Measurements from ENCODE around the gene CATSPERE. TPM values are rescaled to one million over a fixed set of nuclear protein-coding genes. Genes with fewer than 3 reads are reported as not detected.
A peak's percentile ranks its signal among the peaks of the same experiment; 100 is the strongest.

The CATSPERE gene
- total and polyA plus RNA-seq, 9 of the 15 experiments (the other 6 are each of a cell fraction or from before 2014, with no cell fraction given): 0.06 to 0.16 (median 0.09) TPM; not detected in 3

DNA sequence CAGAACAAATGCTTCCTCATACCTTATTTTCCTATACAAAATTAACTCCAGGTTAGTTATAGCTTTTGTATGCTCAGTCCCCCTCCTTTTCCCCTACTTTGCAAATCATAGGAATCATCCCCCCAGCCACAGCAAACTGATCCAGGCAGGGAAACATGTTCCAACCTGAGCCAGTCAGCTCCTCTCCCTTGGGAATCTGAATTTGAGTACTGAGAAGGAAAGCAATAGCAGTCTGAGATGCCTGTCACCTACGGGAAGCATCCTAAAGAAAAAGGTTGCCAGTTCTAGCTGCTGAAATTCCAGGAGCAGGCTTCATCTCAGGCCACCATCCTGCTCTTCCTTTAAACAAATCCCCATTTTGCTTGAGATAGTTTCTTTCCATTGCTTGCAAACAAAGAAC, 16.2 kb upstream of the CATSPERE start (continued):
- TF ChIP-seq NR2C2 (CRISPR knock-in tag; IDR thresholded peaks at IDR 0.05) (no peak), NR2C2 (tag; IDR thresholded peaks at IDR 0.05) (no peak)

DNA sequence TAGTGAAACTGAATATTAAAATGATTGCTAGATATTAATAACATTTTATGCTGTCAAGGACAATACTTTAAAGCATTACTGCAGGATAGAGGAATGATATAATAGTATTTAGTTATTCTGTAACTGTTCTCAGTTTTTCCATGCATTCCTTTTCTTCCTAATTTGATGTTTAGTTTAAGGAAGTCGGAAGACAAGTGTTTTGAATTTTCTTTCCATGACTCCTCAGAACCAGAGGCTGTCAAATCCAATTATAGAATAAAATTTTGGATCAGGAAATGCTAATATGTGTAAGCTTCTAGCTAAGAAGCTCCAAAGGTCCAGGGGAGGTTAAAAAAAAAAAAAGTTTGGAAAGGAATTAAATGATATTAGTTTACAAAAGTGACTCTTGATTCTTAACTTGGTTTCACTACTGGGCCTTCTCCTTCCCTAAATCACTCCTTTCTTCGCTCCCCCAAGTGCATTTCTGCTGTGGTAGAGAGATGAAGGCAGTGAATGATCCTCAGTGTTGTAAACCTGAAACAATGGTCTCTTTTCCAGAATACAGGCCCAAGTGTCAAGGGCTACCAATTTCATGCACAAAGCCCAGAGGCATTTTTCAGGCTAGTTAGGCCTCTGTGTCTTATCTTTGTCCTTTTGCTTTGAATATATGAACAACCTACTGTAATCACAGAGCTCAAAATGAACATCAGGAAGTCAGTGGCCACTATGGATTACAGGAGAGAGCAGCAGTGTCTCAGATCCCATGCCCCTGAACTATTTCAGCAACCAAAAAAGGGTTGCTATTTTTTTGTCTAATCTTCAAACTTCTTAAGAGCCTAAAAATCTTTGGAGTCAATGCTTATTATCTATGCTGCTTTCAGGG, 15.5 kb upstream of the CATSPERE start:
- H2AFZ ChIP-seq (ENCODE audit: low read depth, low read length): no peak overlapping the region
- BruUV-seq (replicated peaks): no TSS peak
- 97% methylated on average over 2 of the region's 2 CpGs for WGBS (ENCODE audit: insufficient coverage, low coverage, missing lambda C conversion rate)
- CTCF ChIA-PET (ENCODE audit: low intra/inter-chr PET ratio): no interaction called here
- H3K4me2 ChIP-seq (ENCODE audit: insufficient read depth, low read length): 0 out of 2 replicates have a peak overlapping the region, but pooled peaks have one; percentile 17
- H3K4me1 ChIP-seq (replicated peaks in 1 of 2; ENCODE audit: control insufficient read depth in 2 of 2, insufficient read depth in 2 of 2, low read length in 2 of 2): peaks cover 2 to 27% of the 10 kb centered on the region in 2 experiments; a peak in 4 of 5 replicates
- intact Hi-C loops (cut with micrococcal nuclease) (no loop called here), in situ Hi-C loops (cut with MboI) (no loop called here)
- POLR2A ChIA-PET: interaction anchor here (0.9 to 1.1 kb wide), 2 partner anchors 24 to 31 kb away, joined by 3 to 4 read pairs; no protein-coding TSS in a partner anchor
- H3K4me3 ChIP-seq: no peak overlapping the region
- H3K9me3 ChIP-seq (replicated peaks; ENCODE audit: control insufficient read depth, insufficient read depth, low read depth, low read length): no peaks in the 10 kb centered on the region
- ATAC-seq (peak; percentile 52), FAIRE-seq (peak; percentile 65), DNase-seq (ENCODE audit: extremely low read depth in 1 of 4, low spot score in 3 of 4) (peak in 2 of 4 experiments; percentile 23 to 29)
- peaks cover 71% of the 10 kb centered on the region for H3K36me3 ChIP-seq (ENCODE audit: control insufficient read depth, insufficient read depth, low read length)
- no peaks in the 10 kb centered on the region for H3K27me3 ChIP-seq (ENCODE audit: control insufficient read depth in 2 of 2, insufficient read depth in 2 of 2, low read length in 2 of 2)
- H3K79me2 ChIP-seq (ENCODE audit: control insufficient read depth, insufficient read depth, low read length): peaks cover 94% of the 10 kb centered on the region
- H4K20me1 ChIP-seq (replicated peaks; ENCODE audit: control insufficient read depth, insufficient read depth, low read length): no peaks in the 10 kb centered on the region
- TF ChIP-seq, protein P1, sequence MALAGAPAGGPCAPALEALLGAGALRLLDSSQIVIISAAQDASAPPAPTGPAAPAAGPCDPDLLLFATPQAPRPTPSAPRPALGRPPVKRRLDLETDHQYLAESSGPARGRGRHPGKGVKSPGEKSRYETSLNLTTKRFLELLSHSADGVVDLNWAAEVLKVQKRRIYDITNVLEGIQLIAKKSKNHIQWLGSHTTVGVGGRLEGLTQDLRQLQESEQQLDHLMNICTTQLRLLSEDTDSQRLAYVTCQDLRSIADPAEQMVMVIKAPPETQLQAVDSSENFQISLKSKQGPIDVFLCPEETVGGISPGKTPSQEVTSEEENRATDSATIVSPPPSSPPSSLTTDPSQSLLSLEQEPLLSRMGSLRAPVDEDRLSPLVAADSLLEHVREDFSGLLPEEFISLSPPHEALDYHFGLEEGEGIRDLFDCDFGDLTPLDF (CRISPR knock-in tag; IDR thresholded peaks at IDR 0.05): 0 out of 2 replicates have a peak, but pooled peaks have one; percentile 21
- TF ChIP-seq POLR2A (conservative IDR thresholded peaks at IDR 0.05) (0 out of 2 replicates have a peak, but pooled peaks have one; percentile 12), RBFOX2 (IDR thresholded peaks at IDR 0.05; ENCODE audit: low read depth, low read length) (no peak), ELF1 (tag; IDR thresholded peaks at IDR 0.05) (0 out of 2 replicates have a peak, but pooled peaks have one; percentile 20), HMBOX1 (IDR thresholded peaks at IDR 0.05) (peak; percentile 33; the same call in 1 of the 2 replicates)
- TF ChIP-seq, protein P2, sequence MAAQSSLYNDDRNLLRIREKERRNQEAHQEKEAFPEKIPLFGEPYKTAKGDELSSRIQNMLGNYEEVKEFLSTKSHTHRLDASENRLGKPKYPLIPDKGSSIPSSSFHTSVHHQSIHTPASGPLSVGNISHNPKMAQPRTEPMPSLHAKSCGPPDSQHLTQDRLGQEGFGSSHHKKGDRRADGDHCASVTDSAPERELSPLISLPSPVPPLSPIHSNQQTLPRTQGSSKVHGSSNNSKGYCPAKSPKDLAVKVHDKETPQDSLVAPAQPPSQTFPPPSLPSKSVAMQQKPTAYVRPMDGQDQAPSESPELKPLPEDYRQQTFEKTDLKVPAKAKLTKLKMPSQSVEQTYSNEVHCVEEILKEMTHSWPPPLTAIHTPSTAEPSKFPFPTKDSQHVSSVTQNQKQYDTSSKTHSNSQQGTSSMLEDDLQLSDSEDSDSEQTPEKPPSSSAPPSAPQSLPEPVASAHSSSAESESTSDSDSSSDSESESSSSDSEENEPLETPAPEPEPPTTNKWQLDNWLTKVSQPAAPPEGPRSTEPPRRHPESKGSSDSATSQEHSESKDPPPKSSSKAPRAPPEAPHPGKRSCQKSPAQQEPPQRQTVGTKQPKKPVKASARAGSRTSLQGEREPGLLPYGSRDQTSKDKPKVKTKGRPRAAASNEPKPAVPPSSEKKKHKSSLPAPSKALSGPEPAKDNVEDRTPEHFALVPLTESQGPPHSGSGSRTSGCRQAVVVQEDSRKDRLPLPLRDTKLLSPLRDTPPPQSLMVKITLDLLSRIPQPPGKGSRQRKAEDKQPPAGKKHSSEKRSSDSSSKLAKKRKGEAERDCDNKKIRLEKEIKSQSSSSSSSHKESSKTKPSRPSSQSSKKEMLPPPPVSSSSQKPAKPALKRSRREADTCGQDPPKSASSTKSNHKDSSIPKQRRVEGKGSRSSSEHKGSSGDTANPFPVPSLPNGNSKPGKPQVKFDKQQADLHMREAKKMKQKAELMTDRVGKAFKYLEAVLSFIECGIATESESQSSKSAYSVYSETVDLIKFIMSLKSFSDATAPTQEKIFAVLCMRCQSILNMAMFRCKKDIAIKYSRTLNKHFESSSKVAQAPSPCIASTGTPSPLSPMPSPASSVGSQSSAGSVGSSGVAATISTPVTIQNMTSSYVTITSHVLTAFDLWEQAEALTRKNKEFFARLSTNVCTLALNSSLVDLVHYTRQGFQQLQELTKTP (IDR thresholded peaks at IDR 0.05; ENCODE audit: low read depth in 1 of 2, partially characterized antibody in 2 of 2): no peak
- H3K27ac ChIP-seq (ENCODE audit: extremely low read depth, low read depth, low read length): peak overlapping the region; percentile 30; the same call in 2 of the 3 replicates
- H3K9ac ChIP-seq (ENCODE audit: insufficient read depth in 1 of 2, low read depth in 2 of 2, low read length in 2 of 2): no peak overlapping the region; a peak in 1 of 4 replicates
- H3K9me1 ChIP-seq (ENCODE audit: control insufficient read depth, insufficient read depth, low read length): no peaks in the 10 kb centered on the region
